NAMALWA (cell line): ENCODE results near the gene USF2.

Source experiments
- DNase-seq: peaks from one replicate; pipeline ENCODE4 v3.0.0-alpha.2; 2015; ENCODE audit warnings: low spot score

Gene USF2

DNA sequence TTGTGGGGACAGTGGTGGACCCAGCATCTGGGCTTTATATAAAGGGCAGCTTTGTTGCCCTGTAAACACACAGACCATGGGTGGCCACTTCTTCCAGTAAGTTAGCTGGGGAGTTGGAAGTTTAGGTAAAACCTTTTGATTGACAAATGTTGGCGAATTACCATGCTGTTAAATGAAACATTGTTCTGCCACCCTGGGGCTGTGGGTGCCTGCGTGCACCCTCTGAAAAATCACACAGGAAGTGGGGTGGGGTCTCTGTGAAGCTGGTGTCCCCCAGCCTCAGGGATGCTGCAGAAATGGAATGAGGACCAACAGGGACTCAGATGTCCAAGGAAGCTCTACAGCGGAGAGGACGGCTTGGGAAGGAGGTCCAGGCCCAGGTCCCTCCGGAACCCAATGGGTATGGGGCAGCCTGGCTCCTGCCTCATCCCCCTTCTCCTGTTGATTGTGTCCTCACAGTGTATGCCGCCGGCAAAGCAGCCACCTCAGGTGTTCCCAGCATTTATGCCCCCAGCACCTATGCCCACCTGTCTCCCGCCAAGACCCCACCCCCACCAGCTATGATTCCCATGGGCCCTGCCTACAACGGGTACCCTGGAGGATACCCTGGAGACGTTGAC is 2.8 kb upstream of the USF2 start:
- DNase-seq = no peak

DNA sequence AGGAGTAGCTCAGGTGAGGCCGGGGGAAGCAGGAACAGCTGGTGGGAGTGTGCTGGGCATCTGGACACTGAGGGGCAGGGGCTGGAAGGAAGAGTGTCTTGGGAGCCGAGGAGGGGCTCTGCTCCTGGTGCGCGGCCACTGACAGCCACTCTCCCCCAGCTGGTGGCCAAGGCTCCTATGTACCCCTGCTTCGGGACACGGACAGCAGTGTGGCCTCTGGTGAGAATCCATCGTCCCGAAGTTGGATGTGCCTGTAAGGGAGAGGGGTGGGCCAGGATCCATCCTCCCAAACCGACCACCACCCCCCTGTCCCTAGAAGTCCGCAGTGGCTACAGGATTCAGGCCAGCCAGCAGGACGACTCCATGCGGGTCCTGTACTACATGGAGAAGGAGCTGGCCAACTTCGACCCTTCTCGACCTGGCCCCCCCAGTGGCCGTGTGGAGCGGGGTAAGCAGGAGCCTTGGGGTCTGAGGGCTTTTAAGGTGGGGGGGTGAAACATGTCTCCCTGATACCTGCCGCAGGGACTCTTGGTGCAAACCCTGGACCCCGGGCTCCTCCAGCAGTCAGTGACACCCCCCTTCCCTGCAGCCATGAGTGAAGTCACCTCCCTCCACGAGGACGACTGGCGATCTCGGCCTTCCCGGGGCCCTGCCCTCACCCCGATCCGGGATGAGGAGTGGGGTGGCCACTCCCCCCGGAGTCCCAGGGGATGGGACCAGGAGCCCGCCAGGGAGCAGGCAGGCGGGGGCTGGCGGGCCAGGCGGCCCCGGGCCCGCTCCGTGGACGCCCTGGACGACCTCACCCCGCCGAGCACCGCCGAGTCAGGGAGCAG is 2.0 kb upstream of the USF2 start:
- DNase-seq = no peak

DNA sequence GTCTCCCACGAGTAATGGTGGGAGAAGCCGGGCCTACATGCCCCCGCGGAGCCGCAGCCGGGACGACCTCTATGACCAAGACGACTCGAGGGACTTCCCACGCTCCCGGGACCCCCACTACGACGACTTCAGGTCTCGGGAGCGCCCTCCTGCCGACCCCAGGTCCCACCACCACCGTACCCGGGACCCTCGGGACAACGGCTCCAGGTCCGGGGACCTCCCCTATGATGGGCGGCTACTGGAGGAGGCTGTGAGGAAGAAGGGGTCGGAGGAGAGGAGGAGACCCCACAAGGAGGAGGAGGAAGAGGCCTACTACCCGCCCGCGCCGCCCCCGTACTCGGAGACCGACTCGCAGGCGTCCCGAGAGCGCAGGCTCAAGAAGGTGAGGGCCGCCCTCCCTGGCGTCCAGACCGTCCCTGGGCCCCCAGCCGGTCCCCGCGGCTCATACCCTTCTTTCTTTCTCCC is 1.4 kb upstream of the USF2 start:
- peak; percentile 57 for DNase-seq

DNA sequence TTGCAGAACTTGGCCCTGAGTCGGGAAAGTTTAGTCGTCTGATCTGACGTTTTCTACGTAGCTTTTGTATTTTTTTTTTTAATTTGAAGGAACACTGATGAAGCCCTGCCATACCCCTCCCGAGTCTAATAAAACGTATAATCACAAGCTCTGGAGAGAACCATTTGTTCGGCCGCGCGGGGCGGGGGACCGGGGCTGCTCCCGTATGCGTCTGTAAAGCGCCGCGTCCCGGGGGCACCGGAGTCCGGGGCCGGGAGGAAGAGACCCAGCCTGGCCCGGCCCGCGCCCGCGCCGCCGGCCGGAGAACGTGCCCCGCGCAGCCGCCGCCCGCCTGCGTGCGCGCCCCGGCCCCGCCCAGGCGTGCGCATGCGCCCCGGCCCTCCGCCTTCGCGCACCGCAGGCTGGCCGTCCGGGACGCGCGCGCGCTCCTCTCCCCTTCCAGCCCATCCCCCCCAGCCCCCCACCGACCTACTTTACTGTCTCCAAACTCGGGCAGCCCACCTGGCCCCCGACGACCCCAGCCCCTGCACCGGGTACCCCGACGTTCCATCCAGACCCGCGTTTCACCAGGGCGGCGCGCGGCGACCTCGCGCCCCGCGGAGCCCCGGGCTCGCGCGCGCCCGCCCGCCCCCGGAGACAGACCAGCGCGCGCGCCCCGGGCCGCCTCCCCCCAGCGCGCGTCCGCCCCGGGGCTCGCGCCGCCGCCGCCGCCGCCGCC is 785 bp upstream of the USF2 start:
- peak; percentile 71 for DNase-seq

DNA sequence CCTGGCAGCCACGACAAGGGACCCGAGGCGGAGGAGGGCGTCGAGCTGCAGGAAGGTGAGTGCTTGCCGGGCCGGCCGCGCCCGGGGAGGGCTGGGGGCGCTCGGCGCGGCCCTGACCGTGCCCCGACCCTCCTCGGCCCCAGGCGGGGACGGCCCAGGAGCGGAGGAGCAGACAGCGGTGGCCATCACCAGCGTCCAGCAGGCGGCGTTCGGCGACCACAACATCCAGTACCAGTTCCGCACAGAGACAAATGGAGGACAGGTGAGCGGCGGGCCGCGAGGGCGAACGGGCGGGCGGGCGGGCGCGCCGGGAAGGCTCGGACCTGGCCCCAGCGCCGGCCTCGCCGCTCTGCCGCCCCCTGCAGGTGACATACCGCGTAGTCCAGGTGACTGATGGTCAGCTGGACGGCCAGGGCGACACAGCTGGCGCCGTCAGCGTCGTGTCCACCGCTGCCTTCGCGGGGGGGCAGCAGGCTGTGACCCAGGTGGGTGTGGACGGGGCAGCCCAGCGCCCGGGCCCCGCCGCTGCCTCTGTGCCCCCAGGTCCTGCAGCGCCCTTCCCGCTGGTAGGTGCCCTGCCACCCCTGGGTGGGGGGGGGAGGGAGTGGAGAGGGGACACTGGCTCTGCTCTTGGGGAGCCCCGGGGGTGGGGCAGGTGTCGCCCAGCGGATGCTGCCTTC is 816 bp downstream of the USF2 start:
- peak; percentile 74 for DNase-seq

DNA sequence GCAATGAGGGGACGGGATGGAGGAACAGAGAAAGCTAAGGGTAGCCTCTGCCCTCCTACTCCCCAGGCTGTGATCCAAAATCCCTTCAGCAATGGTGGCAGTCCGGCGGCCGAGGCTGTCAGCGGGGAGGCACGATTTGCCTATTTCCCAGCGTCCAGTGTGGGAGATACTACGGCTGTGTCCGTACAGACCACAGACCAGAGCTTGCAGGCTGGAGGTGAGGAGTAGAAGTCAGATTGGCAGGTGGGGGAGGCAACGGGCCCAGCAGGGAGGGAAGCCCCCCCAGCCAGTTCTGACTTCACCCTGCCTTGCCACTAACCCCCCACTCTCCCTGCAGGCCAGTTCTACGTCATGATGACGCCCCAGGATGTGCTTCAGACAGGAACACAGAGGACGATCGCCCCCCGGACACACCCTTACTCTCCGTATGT is 1.6 kb downstream of the USF2 start:
- no peak for DNase-seq

DNA sequence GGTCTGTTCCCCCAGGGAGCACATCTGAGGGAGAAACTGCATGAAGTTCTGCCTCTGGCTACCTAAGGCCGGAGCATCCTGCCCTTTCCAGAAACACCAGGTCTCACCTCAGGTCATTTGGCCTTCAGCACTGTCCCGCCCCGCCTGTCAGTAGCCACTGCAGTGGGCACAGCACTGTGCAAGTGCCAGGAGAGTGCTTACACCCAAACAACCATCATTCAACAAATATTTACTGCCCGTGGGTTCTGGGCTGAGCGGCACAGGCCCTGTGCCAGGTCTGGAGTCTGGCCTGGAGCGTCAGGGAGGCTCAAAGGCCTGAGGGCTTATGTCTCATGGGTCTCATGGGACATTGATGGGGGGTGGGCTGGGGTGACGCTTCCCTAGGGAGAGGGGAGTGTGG is 2.8 kb downstream of the USF2 start:
- no peak for DNase-seq

DNA sequence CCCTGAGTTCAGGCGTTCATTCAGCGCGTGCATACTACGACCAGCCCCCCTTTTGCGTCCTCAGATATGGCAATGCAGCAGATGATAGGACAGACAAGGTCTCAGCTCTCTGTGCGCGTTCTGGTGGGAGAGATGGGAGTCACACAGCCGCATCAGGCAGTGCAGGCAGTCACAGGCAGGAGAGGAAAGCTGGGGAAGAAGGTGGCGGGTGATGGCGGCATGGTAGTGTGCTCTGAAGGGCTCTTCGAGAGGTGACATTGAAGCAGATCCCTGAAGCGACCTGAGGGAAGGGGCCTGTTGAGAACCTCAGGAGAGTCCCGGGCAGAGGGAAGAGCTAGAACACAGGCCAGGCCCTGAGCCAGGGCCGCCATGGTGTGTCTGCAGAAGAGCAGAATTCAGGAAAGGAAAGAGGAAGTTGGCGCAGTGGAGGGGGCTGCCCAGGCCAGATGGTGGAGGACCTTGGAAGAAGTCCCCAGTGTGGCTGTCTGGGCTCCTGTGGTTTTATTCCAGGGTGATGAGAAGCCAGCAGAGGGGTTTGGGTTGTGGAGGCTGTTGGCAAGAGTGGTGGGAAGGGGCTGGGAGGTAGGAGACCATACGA is 3.5 kb downstream of the USF2 start:
- DNase-seq = no peak

DNA sequence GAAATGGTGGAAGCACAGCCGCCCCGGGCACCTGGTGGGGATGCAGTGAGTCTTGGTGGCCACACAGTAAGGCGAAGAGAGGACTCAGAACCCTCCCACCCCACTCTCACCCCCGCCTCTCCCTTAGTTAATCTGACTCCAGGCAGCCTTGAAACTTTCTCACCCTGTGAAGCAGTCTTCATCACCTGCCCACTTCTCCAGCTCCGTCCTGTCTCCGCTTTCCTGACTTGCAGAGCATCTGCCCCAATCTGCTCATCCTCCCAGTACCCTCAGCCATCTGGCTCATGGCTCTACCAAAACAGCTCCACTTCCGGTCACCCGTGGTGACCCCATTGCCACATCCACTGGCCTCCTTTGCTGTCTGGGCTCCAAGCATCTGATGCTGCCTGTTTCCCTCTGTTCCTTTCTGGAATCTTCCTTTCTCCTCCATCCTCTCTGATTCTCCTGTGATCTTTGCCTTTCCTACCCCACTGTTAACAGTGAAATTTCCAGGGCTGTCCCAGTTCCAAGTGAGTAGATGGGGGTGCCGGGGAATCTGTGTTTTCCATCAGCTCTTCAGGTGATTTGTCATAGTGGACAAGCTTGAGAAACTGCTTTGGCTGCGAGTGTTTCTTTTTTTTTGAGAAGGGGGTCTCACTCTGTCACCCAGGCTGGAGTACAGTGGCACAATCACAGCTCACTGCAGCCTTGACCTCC is 4.3 kb downstream of the USF2 start:
- no peak for DNase-seq

DNA sequence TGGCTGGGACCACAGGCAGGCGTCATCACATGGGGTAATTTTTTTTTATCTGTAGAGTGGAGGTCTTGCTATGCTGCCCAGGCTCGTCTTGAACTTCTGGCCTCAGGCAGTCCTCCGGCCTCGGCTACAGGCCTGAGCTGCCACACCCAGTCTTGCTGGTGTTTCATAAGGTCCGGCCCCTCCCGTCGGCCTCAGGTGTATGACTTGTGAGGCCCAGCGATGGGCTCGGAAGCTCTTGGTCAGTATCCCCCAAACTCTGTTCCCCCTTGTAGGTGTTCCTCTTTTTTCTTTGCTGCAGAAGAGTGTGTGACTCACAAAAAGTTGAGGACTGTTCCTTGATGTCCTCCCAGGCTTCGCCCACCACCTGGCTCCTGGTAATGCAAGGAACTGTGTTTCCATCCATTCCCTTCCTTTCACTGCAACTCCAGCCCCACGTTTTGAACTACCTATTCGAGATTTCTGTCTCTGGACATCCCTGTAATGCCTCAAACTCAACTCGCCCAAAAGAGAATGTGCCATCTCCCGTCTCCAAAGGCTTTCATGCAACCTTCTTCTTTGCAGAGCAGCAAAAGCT is 5.0 kb downstream of the USF2 start:
- no peak for DNase-seq

DNA sequence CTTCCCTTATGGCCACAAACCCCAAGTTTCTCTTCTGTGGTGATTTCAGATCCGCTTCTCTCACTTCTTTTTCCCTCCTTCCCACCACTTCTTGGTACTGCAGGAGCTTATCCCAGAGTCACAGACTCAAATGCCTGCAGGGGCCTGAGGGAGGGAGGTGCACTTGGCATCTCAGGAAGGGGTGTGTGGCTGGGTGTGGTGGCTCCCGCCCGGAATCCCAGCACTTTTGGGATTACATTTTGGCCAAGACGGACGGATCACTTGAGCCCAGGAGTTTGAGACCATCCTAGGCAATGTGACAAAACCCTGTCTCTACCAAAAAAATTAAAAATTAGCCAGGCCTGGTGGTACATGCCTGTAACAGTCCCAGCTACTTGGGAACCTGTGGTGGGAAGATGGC is 5.6 kb downstream of the USF2 start:
- no peak for DNase-seq

DNA sequence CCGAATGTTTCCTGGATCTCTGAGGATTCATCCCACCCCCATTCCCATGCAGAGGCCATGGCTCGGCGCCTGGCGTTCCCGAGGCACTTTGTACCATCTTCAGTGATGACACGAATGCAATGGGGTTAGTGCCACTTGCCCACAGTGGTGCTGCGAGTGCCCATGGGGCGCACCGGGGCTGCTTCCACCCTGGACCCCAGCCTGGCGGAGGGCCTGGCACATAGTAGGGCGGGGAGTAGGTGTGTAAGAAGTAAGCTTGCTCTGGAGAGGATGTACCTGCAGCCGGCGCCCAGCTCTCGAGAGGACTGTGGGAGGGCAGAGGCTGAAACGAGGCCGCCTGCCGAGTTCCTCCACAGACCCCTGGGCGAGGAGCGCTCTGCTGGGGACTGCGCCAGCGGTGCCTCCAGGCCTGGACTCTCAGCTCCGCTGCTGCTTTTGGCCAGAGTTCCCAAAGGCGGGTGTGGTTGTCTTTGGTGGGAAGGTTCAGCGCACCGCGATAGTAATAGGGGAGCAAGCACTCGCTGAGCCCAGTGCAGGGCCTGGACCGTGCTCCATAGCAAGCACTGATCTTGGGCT is 8.0 kb downstream of the USF2 start:
- DNase-seq = no peak

DNA sequence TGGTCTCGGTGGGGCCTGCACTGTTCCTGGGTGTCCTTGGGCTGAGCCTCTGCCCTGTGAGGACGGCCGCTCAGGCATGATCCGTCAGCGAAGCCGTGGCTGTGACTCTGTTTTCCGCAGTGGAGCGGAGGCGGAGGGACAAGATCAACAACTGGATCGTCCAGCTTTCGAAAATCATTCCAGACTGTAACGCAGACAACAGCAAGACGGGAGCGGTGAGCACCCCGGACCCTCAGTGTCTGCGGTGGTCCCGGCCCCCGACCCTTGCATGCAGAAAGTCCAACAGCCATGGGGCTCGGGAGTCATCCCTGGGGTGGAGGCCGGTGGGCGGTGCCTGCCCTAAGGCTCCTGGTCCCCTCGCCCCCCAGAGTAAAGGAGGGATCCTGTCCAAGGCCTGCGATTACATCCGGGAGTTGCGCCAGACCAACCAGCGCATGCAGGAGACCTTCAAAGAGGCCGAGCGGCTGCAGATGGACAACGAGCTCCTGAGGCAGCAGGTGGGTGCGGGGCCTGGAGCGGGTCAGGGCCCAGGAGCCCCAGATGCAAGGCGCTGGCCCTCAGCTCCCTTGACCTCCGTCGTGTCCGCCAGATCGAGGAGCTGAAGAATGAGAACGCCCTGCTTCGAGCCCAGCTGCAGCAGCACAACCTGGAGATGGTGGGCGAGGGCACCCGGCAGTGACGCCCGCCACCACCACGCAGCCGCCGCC is 10.0 kb downstream of the USF2 start:
- no peak for DNase-seq

DNA sequence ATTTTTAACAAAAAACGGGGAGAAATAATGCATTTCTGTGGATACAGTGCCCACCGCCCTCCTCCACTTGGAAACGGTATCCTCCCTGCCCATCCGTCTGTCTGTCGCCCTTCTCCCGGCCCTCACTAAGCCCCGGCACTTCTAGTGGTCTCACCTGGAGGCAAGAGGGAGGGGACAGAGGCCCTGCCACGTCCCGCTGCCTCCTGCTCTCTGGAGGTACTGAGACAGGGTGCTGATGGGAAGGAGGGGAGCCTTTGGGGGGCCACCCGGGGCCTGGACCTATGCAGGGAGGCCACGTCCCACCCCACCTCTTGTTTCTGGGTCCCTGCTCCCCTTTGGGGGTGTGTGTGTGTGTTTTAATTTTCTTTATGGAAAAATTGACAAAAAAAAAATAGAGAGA is 10.6 kb downstream of the USF2 start:
- DNase-seq = no peak

DNA sequence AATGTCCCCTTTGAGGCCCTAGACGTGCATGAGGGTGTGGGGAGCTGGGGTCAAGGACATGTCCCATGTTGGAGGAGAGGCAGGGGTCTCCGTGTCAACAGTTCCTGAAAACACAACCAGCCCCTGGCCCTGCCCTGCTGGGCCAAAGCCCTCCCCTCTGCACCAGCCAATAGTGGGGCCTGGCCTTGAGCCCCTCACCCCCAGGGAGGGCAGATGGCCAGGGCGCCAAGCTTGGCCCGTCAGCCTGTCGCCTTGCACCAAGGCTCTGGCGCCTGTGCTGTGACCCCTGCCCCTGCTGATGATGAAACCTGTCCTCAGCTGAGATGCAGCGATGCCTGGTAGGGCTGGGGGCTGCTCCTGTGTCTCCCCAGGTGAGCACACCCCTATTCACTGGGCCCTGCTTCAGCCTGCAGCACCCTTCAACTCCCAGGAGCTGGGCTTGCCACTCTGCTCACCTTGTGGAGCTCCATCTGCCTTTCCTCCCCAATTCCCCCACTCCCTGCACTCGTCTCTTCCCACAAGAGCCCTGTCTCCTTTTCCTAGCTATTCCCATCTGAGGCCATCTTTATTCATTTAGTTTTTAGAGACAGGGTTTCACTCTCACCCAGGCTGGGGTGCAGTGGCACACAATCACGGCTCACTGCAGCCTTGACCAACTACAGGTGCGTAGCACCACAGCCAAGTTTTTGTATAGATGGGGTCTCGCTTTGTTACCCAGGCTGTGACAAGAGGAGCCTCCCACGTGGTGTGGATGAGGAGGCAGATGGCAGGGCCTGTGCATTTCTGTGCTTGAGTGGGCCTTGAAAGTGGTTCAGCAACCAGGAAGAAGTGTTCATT is 11.4 kb downstream of the USF2 start:
- DNase-seq = peak; percentile 60

DNA sequence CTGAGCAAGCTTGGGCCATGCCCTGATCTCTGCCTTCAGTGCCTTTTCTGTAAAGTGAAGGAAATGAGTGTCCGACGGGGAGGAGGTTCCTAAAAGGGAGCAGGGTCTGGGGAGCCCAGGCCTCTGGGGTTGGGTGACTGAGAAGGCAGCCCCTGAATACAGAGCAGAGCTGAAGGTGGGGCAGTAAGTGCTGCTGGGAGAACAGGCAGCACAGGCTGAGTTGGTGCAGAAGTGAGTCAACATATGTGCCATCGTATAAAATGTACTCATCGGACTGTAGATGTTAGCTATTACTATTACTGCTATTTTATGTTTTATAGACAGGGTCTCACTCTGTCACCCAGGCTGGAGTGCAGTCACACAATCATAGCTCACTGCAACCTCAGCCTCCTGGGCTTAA is 12.5 kb downstream of the USF2 start:
- no peak for DNase-seq

DNA sequence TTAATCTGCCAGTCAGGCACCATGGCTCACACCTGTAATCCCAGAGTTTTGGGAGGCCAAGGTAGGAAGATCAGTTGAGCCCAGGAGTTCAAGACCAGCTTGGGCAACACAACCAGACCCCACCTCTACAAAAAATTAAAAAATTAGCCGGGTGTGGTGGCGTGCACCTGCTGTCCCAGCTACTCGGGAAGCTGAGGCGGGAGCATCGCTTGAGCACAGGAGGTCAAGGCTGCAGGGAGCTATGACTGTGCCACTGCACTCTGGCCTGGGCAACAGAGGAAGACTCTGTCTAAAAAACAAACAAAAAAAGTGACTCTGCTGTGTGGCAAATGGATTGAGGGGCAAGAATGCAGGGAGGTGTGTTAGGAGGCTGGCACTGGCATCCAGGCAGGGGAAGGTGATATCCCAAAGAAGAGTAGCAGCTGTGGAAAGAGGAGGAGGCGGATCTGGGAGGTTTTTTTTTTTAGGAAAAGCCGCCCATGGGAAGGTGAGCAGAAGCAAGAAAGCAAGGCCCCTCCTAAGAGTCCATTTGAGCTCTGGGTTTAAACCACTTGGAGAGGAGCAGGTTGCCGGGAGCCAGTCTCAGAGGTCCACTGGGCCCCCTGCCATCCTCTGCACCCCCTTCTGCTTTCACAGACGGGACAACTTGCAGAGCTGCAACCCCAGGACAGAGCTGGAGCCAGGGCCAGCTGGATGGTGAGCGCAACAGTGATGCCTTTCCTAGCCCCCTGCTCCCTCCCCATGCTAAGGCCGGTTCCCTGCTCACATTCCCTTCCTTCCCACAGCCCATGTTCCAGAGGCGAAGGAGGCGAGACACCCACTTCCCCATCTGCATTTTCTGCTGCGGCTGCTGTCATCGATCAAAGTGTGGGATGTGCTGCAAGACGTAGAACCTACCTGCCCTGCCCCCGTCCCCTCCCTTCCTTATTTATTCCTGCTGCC is 15.7 kb downstream of the USF2 start:
- DNase-seq = no peak

DNA sequence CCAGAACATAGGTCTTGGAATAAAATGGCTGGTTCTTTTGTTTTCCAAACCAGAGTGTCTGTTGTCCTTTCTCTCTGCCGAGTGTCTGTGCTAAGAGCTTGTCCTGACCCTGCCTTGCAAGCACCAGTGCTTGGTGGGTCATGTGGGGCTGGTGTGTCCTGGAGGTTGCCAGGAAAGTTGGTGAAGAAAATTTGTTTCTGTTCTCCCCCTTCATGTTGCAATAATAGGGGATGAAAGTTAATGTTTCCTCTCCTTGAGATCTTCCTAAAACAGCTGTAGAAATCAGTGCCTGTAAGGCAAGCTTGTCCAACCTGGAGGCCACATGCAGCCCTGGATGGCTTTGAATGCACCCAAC is 16.3 kb downstream of the USF2 start:
- DNase-seq = no peak
